Measurements from ENCODE around the gene TP53BP2. TPM values are rescaled to one million over a fixed set of nuclear protein-coding genes. Genes with fewer than 3 reads are reported as not detected.
A peak's percentile ranks its signal among the peaks of the same experiment; 100 is the strongest.

The TP53BP2 gene
- total and polyA plus RNA-seq, 10 of the 15 experiments (the other 5 are each of a cell fraction or from before 2014, with no cell fraction given) = 1.6 to 13.7 (median 5.6) TPM

DNA sequence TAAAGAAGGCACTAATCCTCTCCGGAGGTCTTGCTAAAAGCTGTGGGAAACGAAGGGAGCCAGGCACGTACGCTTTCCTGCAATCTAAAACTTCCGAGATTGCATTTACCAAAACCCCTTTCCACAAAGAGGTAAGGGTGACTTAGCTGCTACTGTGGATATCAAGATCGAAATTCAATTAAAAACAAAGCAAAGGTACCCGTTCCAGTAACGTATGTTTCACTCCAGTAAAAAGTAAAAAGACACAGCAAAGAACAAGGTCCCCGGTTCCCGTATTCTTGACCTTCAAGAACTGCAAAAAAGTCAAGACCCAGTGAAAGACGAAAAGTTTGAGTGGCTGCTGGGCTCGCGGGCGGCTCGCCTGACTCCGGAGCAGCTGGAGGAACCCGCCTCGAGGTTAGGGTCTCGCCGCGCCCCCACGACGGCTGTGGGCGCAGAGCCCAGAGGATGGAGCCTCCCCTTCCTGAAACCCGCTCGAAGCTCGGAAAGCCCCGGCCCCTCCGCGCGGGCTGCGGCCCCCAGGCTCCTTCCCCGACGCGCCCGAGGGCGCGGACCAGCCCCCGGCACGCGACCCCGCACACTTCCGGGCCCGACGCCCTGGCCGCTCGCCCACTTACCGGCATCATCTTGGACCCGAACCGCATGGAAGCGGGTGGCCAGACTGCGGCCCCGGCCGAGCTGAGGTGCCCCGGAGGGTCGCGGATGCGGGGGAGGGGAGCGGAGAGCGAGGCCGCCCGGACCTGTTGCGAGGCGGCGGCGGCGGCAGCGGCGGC, 524 bp downstream of the TP53BP2 start (continued):
- TF ChIP-seq, protein P1, sequence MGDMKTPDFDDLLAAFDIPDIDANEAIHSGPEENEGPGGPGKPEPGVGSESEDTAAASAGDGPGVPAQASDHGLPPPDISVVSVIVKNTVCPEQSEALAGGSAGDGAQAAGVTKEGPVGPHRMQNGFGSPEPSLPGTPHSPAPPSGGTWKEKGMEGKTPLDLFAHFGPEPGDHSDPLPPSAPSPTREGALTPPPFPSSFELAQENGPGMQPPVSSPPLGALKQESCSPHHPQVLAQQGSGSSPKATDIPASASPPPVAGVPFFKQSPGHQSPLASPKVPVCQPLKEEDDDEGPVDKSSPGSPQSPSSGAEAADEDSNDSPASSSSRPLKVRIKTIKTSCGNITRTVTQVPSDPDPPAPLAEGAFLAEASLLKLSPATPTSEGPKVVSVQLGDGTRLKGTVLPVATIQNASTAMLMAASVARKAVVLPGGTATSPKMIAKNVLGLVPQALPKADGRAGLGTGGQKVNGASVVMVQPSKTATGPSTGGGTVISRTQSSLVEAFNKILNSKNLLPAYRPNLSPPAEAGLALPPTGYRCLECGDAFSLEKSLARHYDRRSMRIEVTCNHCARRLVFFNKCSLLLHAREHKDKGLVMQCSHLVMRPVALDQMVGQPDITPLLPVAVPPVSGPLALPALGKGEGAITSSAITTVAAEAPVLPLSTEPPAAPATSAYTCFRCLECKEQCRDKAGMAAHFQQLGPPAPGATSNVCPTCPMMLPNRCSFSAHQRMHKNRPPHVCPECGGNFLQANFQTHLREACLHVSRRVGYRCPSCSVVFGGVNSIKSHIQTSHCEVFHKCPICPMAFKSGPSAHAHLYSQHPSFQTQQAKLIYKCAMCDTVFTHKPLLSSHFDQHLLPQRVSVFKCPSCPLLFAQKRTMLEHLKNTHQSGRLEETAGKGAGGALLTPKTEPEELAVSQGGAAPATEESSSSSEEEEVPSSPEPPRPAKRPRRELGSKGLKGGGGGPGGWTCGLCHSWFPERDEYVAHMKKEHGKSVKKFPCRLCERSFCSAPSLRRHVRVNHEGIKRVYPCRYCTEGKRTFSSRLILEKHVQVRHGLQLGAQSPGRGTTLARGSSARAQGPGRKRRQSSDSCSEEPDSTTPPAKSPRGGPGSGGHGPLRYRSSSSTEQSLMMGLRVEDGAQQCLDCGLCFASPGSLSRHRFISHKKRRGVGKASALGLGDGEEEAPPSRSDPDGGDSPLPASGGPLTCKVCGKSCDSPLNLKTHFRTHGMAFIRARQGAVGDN (IDR thresholded peaks at IDR 0.05) = peak; percentile 43; the same call in 1 of the 2 replicates
- TF ChIP-seq DPF2 (IDR thresholded peaks at IDR 0.05) = peak; percentile 85

DNA sequence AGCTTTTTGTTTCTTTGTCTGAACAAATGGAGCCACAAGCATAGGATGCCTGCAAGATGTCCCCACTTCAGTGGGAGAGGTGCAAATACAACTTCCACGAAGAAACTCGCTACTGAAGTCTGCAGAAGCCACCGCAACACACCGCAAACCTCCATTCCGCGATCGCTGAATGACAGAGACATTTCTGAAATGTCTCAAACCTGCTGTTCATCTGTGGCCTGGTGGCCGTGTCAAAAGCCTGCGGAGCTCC, 1.0 kb downstream of the TP53BP2 start:
- intact Hi-C loops (cut with micrococcal nuclease; ENCODE audit: unreplicated experiment) = loop anchor here (1.0 to 5.0 kb wide), 2 partner anchors 12 to 338 kb away; partner anchors contain the start of gene DEGS1
- no peaks in the 10 kb centered on the region for H3K27me3 ChIP-seq (replicated peaks in 1 of 2; ENCODE audit: control insufficient read depth in 2 of 2, insufficient read depth in 2 of 2, low read length in 1 of 2)
- H3K79me2 ChIP-seq (ENCODE audit: control insufficient read depth, insufficient read depth, low read length) = no peaks in the 10 kb centered on the region; the same call in 1 of the 2 replicates
- peak overlapping the region; percentile 60 for H3K4me2 ChIP-seq (ENCODE audit: control insufficient read depth, insufficient read depth)
- RAD21 ChIA-PET (ENCODE audit: unreplicated experiment) = interaction anchor here (1.1 to 1.2 kb wide), 2 partner anchors 9 to 338 kb away, joined by 3 read pairs; partner anchors contain the start of gene DEGS1
- H3K9ac ChIP-seq (ENCODE audit: control insufficient read depth, insufficient read depth, low read length) = no peak overlapping the region; the same call in 1 of the 2 replicates
- no peak overlapping the region for H3K27ac ChIP-seq (ENCODE audit: control insufficient read depth, insufficient read depth)
- H3K36me3 ChIP-seq (ENCODE audit: control insufficient read depth in 2 of 2, insufficient read depth in 2 of 2, low read length in 1 of 2) = no peaks in the 10 kb centered on the region
- H3K9me3 ChIP-seq (replicated peaks; ENCODE audit: control insufficient read depth, insufficient read depth, low read length) = no peaks in the 10 kb centered on the region; the same call in 2 of the 3 replicates
- in situ Hi-C loops (cut with MboI) = no loop called here
- CTCF ChIA-PET = interaction anchor here (2.3 kb wide), 1 partner anchor 34 kb away, joined by 9 read pairs; no protein-coding TSS in a partner anchor
- H2AFZ ChIP-seq (ENCODE audit: control insufficient read depth, low read depth, low read length) = peak overlapping the region; percentile 63; the same call in 1 of the 2 replicates
- H4K20me1 ChIP-seq (ENCODE audit: control insufficient read depth, insufficient read depth) = no peaks in the 10 kb centered on the region
- ATAC-seq (peak; percentile 19), DNase-seq (ENCODE audit: low read depth, low spot score) (no peak), FAIRE-seq (no peak)
- H3K4me1 ChIP-seq (ENCODE audit: control insufficient read depth, insufficient read depth, low read length) = peaks cover 6% of the 10 kb centered on the region; the same call in 1 of the 2 replicates
- 16% methylated on average over 9 of the region's 9 CpGs for WGBS (ENCODE audit: insufficient coverage, insufficient replicate concordance, low lambda C conversion rate, missing lambda C conversion rate)
- 0 out of 2 replicates have a peak, but pooled peaks have one; percentile 29 for TF ChIP-seq YY1 (IDR thresholded peaks at IDR 0.05; ENCODE audit: low read depth, low read length)
- no peak for TF ChIP-seq RBBP5 (conservative IDR thresholded peaks at IDR 0.05)
- TF ChIP-seq ZNF274 (IDR thresholded peaks at IDR 0.05; ENCODE audit: insufficient read depth, insufficient read length) = no peak
- TF ChIP-seq HDGF (IDR thresholded peaks at IDR 0.05) = no peak
- TF ChIP-seq RCOR1 (conservative IDR thresholded peaks at IDR 0.05; ENCODE audit: low read depth, low read length) = 0 out of 2 replicates have a peak, but pooled peaks have one; percentile 7
- no peak for TF ChIP-seq SREBF2 (IDR thresholded peaks at IDR 0.05; ENCODE audit: low read length)
- no peak for TF ChIP-seq CHD4 (IDR thresholded peaks at IDR 0.05)
- TF ChIP-seq RUNX3 (IDR thresholded peaks at IDR 0.05; ENCODE audit: low read length) = peak; percentile 75
- SMC1A ChIA-PET (ENCODE audit: uncharacterized antibody, unreplicated experiment) = interaction anchor here (0.9 to 1.6 kb wide), 3 partner anchors 8 to 21 kb away, joined by 3 to 4 read pairs (median 4); no protein-coding TSS in a partner anchor
- POLR2A ChIA-PET = interaction anchor here (1.4 kb wide), 1 partner anchor 8 kb away, joined by 4 read pairs; no protein-coding TSS in a partner anchor
- no TSS peak for BruUV-seq (replicated peaks)
- H3K4me3 ChIP-seq = peak overlapping the region; percentile 76

Data from GM12878 (cell line).